HG02884 (cell line): Measurements from ENCODE around the gene POLE.

Experiments used
- ATAC-seq: cut with Tn5 transposase; IDR thresholded peaks from one replicate; pipeline ENCODE4 v1.9.1; 2021; ENCODE audit warnings: mild to moderate bottlenecking, moderate library complexity; ENCODE audit not compliant: unreplicated experiment

The POLE gene

DNA sequence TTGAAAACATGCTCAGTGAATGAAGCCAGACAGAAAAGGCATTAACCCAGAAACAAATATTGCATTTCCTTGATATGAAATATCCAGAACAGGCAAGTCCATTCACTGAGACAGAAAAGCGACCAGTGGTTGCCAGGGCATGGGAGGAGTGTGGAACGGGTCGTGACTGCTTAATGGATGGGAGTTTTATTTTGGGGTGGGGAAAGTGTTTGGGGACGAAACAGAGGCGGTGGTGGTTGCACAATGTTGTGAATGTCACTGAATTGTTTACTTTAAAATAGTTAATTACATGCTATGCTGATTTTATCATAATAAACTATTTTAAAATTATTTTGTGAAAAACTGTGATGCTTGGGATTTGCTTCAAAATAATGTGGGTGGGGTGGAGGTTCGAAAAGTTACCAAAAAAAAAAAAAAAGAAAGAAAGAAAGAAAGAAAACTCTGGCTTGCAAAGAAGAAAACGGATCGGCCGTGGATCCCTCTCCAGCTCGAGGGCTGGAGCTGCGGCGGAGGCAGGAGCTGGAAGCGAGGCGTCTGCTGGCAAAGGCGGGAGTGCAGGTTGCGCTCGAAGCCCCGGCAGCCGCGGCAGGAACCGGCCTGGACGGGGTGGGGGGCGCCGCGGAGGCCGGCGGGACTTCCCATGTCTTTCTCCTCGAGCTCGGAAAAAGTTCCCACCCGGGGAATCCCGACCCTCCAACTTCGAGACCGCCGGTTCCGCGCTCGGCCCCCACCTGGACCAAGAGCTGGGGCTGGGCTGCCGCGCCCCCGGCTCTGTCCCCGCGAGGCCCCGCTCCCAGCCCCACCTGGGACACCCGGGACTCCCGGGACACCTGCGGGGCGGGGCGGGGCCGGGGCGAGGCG lies 69.1 kb downstream of the POLE start:
- ATAC-seq, result no peak

DNA sequence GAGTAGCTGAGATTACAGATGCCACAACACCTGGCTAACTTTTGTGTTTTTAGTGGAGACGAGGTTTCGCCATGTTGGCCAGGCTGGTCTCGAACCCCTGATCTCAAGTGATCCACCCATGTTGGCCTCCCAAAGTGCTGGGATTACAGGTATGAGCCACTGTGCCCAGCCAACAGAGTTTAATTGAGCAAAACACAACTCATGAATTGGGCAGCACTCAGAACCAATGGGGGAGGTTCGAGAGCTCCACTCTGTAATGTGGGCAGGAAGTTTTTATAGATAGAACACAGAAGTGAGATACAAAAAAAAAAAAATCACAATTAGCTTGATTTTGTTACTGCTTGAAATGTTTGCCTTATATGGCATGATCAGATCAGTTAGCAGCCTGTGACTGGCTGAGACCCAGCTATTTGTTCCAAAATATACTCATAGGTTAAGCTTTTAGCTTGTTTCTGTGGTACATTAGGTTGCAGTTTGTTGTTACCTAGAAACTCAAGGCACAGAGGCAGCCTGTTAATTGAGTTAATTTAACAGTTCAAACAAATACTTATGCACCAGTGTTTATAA lies 69.9 kb downstream of the POLE start:
- no peak for ATAC-seq

DNA sequence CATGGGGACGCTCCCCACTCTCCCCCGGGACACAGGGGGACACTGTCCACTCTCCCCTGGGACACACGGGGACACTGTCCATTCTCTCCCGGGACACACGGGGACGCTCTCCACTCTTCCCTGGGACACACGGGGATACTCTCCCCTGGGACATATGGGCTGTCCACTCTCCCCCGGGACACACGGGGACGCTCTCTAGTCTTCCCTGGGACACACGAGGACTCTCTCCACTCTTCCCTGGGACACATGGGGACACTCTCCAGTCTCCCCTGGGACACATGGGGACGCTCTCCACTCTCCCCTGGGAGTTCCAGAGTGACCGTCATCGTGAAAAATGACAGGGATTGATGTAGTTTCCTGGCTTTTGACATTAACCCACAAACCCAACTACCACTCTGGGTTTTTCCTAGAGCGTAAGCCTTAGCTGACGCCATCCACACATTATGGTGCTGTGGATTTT lies 71.5 kb downstream of the POLE start:
- no peak for ATAC-seq

DNA sequence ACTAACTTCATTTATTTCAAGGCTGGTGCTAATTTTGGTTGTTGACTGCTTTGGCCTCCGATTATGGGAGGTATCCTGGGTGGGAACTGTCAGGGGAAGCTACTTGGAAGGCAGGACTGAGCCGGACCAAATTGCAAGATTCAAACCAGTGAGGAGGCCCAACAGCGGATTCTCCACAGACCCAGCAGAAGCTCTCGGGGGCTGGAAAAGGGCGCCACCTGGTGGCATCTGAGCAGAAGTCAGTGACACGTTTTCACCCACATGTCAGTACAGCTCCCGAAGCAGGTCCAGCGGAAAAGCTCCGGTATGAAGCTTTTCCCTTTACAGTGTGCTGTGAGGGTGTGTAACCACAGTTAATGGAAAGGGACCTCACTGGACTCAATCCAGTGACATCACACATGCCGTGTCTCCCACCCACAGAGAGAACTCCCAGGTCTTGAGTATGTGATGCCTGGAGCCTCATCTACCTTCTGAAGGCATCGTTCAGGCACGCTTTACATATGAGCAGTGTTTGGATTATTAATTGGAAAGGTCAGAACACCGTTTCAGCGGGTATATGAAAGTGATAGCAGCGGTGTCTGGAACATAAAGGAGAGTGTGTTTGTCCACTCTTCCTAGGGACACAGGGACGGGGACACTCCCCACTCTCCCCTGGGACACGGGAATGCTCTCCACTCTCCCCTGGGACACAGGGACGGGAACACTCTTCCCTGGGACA lies 72.1 kb downstream of the POLE start:
- peak; percentile 59 for ATAC-seq

DNA sequence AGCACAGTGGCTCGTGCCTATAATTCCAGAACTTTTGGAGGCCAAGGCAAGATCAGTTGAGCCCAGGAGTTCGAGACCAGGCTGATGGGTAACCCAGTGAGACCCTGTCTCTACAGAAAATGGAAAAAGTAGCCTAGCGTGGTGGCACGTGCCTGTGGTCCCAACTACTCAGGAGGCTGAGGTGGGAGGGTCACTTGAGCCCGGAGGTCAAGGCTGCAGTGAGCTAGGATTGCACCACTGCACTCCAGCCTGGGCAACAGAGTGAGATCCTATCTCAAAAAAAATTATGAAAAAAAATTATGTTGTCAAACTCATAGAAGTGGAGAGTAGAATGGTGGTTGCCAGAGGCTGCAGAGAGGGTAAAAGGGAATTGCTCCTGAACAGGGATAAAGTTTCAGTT lies 73.1 kb downstream of the POLE start:
- ATAC-seq, result no peak

DNA sequence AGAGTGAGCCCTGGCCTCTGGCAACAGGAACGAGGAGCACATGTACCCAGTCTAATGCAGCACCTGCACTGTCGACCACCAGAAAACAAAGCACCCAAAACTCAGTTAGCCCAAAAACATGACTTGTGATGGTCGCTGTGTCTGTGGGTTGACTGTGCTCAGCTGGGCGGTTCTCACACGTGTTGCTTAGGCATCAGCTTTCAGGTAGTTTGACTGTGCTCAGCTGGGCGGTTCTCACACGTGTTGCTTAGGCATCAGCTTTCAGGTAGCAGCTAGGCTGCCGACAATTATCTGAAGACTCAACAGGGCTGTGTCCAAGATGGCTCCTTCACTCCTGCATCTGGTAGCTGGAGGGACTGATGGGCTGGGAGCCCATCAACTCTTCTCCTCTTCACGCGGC lies 75.5 kb downstream of the POLE start:
- no peak for ATAC-seq

DNA sequence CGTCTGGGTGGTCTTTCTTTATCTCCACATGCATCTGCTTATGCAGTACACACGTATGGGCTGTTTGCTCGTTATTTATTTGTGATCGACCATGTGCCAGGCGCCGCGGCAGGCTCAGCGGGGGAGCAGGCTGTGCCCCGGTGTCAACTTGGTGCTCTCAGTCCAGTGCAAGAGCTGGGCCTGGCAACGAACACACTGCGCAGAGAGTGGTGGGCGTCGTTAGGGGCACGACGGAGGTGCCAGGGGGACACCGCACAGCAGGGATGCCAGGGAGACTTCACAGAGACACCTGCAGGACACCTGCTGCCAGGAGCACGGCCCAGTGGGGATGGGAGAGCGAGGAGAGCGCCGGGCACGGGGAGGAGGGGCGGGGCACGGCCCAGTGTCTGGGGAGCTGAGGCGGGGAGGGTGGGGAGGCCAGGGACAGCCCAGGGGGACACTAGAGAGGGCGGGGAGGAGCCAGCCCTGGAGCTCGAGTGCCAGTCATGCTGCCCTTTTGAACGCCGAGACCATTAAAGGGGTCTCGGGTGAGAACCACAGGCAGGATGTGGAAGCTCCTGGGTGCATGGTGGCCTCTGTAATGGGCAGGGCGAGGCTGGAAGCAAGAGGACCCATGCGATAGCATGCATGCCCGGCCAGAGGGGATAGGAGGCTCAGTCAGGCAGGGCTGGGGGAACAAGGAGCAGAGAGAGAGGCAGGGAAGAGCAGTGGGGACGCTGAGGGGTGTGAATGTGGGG lies 76.1 kb downstream of the POLE start:
- ATAC-seq, result no peak

DNA sequence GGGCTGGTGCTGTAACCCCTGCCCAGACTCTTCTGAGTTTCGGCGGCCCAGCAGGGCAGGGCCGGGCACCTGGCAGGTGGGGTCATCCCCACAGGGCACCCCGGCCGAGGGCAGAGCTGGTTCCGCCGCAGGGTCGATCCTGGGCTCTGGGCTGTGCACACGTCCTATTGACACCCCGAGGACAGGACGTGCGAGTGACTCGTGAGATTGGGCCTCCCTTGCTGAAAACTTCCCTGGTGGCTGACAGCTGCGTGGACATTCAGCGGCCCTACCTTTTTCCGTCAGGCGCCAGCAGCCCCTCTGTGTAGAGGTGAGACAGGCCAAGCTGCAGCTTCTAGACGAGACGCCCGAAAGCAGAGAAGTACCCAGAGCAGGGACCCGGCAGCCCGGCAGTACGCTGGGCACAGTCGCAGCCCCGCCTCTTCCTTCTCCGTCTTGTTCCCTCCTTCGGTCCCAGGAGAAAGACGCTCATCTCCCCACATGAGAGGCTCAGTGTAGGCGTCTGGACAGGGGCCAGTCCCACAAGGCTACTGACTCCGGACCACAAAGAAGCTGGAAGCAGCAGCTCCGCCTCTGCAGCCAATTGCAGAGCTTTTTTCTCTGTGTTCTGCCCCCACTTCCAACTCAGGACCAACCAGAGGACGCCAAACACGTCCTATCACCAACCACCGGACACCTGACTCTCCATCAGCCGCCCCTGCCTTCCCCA lies 76.9 kb downstream of the POLE start, which contains the start of gene LRCOL1:
Gene LRCOL1 (minus strand): TSS at position 532 of the 709 bp plus-strand sequence. CDS start 4,331 bp downstream, outside the sequence.
- no peak for ATAC-seq

DNA sequence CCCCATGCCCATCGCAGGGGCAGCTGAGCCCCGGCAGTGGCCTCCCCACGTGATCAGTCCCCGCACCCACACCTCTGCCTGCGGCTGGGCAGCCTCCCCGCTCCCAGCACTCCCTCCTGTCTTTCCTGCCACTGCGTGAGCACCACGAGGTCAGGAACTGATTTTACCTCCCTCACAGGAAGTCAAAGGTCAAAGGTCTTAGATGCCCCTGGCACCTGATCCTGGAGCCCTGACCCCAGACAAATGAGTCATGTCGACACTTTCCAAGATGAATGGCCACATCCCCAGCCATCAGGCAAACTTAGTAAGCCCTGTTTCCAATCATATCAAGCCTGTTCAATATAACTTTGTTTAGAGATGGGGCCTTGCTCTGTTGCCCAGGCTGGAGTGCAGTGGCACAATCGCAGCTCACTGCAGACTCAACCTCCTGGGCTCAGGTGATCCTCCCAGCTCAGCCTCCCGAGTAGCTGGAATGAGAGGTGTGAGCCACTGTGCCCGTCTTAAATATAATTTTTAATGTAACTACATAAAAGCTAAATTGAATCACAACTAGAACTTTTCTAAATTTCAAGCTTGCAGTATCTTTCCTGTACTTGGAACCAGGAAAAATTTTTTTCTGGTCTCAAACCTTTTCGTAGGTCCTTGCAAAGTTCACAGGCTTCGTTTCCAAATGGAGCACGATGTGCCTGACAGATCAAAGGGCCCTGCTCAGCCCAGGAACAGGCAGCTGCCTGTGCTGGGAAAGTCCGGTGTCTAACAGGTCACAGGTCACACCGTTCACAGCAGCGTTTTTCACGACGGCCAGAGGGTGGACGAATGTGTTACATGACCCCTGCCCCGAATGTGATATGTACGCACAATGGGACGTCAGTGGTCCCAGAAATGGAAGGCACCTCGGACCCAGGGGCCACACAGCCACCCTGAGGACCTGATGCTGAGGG lies 78.6 kb downstream of the POLE start:
- no peak for ATAC-seq

DNA sequence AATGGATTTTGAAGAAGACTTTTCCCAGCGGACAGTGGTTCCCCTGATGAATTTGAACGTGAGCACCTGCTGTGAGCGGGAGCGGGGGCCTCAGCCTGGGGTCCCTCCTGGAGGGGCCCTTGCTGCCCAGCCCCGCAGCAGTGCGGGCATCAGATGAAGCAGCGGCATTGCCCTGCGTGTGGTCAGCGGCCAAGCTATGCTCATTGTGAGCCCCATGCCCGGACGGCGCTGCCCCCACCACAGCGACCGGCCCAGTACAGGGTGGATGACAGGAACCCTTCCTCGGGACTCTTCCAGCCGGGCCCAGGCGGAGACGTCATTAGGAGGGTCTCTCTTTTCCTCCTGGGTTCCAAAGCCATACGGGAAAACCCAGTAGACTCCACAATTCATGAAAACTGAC lies 80.2 kb downstream of the POLE start:
- ATAC-seq, result no peak

DNA sequence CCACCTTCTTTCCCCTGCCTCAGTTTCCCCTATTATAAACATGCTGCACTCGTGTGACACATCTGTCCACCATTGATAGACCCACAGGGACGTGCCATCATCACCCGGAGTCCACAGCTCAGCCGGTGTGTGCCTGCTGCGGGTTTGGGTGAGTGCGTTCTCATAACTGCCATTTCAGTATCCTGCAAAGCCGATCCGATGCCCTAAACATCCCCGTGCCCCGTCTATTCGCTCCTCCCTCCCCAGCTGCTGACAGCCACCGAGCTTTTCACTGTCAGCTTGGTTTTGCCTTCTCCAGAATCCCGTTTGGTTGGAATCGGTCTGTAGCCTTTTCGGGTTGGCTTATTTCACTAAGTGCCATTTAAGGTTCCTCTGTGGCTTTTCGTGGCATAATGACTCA lies 80.7 kb downstream of the POLE start:
- no peak for ATAC-seq

DNA sequence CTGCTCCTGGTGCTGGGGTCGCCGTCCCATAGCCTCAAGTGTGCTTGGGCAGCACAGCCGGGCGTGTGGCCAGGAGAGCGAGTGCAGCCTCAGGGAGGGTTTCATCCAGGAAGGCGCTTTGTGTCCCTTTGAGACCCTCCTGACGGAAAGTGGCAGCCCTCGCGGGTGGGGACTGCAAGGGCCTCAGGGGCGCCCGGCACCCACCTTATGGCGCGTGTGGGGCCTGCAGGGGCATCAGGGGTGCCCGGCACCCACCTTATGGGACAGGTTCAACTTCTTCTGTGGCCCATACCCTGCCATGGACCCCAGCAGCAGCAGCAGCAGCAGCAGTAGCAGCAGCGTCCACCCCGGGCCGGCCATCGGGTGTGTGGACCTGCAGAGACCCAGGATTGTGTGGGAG lies 81.2 kb downstream of the POLE start:
- no peak for ATAC-seq

DNA sequence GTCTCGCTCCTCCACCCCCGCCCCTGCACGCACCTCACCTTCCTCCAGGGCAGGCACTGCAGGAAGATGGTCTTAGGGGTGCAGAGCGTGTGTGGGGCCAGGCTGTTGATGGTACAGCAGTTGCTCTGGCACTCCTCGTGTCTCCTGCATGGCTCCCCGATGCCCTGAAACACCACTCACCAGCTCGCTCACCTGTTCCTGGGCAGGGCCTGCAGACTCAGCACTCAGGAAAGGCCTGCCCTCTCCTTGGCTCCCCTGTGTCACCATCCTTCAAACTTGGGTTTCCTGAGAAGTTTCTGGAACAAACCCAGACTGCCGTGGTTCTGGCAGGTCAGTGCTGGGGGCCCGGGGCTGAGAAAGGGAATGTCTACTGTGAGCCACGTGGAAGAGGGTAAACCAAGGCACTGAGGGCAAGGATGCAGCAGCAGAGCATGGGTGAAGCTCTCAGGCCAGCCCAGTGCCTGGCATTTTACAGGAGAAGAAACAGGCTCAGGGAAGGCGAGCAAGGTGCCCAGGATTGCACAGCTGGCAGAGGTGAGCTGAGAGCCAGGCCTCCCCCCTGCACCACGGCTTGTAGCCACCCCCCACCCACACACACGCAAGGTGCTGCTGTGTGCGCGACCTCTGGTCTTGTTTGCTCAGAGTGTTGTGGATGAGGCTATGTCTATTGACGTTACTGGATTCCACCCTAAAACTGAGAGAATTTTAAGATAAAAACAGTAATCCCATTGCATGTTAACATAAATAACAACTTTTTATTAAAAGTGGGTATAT lies 82.3 kb downstream of the POLE start:
- ATAC-seq, result no peak

DNA sequence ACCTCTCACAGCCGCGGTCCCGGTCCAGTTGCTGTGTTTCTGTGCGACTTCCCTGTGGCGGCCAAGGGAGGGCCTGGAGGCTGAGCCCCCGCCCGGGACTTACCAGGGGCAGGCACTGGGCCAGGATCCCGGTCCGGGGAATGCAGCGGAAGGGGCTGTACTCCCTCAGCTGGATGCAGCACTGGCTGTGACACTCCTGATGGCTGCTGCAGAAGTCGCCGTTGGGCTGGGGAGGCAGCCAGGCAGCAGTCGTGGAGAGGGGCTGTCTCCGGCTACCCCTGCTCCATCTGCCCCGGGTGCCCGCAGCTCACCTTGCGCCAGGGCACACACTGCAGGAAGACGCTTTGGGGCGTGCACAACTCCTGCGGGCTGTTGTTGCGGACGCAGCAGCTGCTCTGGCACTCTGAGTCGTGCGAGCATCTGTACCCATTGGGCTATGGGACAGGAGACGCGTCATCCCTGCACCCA lies 83.0 kb downstream of the POLE start:
- no peak for ATAC-seq

DNA sequence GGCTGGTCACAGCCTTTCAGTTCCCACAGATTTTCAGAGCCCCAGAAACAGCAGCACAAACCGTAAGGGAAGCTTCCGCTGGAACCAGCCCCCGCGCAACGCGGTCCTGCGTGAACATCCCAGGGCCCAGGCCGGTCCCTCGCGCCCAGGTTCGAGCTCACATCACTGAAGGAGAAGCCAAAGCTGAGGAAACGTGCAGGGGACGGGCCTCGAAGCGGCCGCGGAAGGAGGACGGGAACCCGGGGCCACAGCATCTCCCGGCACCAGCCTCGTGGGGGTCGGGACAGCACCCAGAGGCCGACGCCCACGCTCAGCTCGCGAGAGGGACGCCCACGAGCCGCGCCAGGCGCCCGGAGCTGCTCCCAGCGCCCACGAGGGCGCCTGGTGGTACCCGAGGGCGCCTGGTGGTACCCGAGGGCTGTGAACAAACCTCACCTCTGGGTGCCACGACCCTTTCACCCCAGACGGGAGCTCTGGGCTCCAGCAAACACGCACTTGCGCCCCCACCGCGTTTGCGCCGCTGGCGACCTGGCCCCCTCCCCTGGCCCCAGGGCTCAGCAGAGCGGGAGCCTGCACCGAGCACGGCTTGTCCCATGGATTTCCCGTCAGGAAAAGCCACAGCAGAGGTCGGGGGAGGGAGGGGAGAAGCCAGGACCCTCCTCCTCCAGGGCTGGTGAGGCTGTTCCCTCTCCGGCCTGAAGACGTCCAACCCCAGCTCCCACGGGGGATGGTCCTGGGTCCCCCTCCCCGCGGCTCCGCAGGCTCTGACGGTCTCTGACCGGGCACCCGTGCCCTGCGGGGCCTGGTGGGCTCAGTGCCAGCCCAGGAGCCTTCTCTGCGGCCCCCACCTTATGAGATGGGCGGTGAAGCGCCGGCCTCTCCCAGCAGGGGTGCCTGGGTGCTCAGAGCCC lies 83.6 kb downstream of the POLE start:
- ATAC-seq, result no peak

DNA sequence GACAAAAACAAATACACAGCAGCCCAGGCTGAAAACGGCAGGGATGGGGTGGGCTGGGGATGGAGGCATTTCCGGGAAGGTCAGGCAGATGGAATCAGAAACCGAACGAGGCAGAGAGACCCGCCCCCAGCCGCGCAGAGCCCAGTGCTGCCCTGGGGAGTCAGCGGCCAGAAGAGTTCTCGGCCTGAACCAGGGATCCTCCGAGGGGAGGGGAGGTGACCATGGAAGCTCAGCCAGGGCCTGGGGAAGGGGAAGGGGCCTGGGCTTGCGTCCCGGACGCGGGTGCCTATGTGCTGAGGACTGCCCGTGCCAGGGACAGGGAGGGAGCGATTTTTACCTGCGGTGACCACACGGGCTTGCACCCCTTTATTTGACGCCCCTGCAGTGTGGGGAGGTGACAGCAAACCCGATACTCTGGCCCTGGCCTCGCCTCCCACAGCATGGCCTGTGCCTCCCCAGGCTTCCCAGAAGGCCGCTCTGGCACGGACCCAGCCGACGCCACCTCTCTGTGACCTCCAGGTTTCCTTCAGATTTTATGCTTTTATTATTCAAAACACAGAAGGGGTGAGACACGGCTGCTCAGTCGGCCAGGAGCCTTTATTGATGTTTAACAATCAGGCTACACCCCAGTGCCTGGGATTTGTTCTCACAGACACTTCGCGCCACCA lies 84.4 kb downstream of the POLE start:
- ATAC-seq, result no peak
